NCI-H1694 treated with DMSO at 0.1 percent for 48 hours (cell line): ENCODE results near the gene MYADML2.

Source experiments
- DNase-seq: peaks from one replicate; lab custom pipeline; 2025; lab: John Stamatoyannopoulos, UW

MYADML2 gene

DNA sequence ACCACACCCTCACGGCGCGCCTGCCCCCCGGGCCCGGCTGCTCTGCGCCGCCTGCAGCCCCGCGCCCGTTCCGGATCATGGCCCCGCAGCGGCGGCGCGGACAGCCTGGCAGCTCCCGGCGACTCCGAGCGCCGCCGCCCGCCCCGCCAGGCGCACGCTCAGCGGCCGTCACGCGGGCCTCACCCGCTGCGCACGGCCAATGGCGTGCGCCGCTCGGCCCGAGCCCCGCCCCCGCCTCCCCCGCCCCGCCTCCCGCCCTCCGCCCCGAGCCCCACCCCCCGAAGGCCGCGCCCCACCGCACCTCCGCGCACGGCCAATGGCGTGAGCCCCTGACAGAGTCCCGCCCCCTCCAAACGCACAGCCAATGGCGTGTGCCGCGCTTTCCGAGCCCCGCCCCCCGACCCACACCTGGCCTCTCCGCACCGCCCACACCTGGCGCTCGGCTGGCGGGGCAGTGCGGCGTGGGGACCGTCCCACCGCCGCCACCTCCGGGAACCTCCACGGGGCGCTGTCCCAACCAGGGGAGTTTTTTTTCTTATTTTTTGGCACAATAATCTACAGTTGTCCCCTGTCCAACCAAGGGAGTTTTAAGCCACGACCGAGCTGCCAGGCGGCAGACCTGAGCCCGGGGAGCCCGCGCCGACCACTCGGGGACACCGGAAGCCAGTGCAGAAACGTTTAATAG lies 35.6 kb downstream of the MYADML2 start, which contains the start of gene PCYT2:
PCYT2 (minus strand) TSS at position 123 of the 685 bp plus-strand sequence; CDS start at position 79, 44 bp downstream.
- peak; percentile 62 for DNase-seq

DNA sequence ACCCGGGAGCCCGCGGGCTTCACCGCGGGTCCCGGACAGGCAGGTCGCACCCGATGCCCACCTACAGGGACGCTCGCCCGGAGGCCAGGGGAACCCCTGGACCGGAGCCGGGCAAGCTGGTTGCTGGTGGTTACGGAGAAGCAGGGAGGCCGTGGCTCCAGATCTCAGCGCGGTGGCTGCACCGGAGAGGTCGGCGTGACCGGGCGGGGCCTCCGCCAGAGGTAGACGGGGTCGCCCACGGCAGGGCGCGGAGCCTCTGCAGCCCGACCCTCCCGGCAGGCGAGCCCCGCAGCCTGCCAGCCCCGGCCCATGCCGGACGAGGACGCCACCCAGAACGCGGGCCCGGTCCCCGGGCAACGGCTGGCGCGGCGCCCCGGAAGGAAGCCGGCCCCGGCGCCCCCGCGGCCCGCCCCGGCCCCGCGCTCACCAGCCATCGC lies 36.2 kb downstream of the MYADML2 start:
- DNase-seq, result no peak

DNA sequence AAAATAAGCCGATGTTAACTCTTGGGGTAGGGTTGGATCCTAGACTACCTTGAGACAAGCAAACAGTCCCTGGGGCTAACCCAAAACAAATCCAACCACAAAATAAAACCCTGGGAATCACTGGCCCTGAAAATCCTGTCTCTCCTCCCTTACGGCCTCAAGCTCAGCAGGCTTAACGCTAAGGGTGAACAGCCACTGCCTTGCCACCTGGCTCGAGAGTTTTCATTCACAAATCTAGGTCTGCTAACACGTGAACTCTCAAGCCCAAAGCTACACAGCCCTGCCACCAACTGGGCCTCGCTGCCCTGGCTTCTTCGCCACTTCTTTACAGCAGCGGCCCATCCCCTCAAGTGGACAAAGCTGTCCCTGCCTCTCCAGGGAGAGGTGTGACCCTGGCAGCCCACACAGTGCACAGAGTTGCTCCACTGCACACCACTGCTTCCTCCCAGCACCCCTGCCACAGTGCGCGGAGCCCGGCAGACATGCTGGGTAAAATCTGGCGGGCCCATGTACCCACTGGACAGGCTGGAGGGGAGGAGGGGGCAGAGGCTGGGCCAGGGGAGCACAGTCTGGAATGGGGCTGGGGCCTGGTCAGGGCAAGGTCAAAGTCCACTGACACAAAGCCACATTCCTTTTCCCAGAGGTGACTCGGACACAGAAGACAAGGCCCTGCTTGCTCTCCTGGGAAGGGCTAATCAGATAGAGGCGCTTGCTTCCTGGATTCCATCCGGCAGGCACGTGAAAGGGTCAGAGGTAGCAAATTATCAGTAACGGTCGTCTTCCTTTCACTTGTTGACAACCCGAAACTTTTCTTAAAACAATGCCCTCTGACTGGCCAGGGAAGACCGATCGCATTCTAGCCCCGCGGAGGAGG lies 36.8 kb downstream of the MYADML2 start:
- no peak for DNase-seq

DNA sequence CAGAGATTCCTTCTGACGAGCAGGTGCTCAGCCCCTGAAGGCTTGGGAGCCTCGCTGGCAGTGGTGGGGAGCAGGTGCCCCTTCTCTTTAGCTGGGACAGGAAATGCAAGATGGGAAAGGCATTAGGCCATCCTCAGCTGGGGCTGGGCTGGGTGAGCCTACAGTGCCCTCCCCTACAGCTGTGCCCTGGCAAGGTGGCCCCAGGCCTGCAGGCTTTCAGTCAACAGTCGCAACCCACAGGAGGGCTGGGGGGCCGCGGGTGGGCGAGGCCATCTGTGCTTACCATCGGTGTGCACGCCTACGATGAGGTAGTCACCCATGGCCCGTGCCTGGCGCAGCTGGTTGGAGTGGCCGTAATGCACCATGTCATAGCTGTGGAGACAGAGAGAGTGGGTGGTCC lies 37.8 kb downstream of the MYADML2 start:
- DNase-seq, result no peak

DNA sequence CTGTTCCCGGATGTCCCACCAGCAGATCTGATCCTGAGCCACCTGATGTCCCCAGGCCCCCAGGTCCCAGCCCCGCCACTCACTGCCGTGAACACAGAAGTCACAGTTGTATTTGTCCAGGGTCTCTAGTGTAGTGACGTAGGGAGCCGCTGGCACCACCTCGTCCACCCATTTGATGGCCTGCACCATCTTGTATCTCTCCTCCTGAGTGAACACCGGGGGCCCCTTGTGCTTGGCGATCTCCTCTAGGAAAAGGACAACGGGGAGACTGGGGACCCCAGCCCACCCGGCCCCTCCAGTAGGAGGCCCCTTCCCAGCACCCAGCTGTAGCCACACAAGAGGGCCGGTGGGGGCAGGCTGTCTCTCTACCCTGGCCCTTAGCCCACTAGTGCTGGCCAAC lies 38.2 kb downstream of the MYADML2 start:
- no peak for DNase-seq

DNA sequence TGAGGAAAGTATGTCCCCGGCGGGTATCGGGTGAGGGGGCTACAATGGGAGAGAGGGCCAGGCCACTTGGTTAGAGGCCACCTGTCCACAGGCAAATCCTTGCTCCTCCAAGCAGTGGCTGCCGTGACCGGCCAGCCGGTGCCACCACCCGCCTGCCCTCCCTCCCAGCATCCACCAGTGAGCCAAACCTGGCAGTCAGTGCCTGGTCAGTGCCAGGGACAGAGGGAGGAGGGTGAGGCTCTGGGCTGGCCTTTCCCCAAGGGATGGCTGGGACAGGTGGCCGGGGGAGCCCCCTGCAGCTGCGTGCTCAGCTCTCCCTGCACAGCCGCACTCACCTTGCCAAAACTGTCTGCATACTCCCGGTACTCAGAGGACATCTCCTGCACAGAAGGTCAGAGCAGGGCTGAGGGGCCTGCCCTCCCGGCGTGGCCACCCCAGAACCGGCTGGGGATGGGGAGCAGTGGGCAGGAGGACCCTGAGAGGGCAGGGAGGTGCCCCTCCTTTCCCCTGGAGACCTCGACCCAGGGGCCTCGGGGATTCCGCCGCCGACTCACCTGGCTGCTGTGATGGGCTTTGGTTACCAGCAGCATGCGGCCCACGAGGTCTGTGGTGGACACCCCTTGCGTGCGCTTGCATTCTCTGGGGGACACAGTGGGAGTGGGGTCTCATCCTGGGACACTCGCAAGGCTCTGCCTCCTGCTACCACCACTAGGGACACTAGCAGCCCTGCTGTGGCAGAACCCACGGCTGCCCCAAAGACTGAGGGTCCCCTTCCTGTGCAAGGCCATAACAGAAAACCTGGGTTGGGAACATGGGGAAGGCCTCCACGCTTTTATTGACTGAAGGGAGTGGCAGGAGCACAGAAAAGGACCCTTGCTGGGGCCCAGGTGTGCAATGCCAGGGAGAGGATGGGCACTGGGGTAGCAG lies 39.6 kb downstream of the MYADML2 start:
- no peak for DNase-seq

DNA sequence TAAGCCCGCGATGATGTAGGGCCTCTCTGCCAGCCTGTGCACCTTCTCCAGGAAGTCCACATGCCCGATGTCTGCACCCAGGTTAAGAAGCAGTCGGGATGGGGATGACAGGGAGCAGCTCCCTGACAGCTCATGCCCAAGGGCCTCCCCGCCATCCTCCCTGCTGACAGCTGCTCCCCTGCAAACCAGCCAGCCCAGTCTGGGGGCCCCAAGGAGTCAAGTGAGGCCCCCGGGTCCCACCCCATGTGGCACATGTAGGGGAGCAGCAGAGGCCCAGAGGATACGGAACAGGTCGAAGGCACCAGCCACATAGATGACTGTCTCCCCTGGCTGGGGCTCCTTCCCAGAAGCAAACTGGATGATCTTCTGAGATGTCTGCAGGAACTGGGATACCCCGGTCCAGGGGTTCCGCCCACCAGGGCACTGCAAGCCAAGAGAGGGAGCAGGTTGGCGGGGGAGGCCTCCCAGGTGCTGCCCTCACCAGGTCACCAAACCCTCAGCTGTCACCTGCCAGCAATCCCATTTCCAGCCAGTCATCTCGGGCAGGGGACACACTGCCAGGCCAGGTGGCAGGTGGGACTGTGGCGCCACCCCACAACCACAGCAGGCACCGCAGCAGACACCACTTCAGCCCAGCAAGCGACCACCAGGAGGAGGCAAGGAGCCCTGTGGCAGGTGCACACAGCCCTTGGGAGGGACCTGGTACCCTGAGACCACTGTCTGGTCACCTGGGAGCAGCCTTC lies 40.4 kb downstream of the MYADML2 start:
- no peak for DNase-seq

DNA sequence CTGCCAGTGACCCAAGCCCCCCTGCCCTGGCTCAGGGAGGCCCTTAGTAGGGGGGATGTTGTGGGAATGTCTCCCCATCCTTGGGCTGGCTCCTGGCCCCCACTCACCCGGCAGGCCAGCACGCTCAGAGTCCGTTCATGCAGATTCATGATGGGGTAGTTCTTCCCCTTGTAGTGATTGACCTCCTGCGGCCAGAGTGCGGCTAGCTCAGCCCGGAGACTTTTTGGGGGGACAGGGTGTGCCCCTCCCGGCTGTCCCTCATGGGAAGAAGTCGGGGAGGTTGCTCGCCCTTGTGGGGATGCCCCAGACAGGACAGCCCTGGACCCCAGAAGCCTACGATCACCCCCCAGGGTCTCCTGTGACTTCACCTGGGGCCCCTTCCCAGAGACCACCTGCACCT lies 41.0 kb downstream of the MYADML2 start:
- DNase-seq, result no peak

DNA sequence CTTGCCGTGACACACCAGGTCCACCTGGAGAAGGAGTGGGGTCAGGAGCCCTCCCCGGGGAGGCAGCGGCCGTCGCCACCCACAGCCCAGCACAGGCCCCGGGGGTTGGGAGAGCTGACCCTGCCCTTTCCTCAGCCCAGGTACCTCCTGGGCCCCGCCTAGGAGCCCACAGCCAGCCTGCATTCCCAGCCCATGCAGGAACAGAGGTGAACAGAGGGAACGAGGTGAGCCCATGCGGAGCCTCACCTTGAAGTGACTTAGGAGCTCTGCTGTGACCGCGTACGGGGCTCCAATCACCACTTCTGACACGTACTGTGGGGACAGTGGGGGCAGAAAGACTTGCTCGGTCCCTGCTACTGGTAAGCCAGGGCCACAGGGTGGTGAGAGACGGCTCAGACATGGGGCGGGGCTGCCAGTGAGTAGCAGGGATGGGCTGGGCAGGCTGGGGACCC lies 41.6 kb downstream of the MYADML2 start:
- DNase-seq, result no peak

DNA sequence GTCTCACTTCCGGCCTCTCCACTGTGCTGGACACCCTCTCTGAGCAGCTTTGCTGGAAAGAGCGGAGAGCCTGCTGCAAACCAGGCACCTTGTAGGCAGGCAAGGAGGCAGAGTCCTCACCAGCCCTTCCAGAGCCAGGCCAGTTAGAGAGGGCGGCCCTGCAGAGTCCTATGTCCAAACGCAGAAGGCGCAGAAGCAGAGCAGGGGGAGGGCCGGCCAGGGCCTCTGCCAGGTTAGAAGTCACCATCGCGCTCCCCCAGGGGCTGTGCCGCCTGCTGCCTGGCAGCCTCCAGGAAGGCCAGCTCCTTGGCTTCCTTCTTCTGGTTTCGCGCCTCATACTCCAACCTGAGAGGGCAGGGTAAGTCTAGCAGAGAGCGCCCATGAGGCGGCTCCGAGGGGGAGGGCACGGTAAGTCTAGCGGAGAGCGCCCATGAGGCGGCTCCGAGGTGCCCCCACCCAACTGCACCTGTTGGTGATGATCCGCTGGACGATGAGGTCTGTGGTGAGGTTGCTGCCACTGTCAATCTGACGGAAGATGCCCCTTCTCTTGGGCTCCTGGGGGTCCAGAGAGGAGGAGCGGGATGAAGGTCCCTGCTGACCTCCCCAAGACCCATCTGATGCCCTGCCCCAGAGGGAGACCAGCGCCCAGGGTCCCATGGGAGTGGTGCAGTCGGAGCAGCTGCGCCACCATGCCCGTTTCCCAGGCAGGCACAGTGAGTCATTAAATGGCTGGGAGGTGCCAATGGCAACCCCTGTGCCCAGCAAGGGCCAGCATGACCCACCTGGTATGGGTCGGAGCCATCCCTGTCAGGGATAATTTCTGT lies 42.2 kb downstream of the MYADML2 start:
- no peak for DNase-seq

DNA sequence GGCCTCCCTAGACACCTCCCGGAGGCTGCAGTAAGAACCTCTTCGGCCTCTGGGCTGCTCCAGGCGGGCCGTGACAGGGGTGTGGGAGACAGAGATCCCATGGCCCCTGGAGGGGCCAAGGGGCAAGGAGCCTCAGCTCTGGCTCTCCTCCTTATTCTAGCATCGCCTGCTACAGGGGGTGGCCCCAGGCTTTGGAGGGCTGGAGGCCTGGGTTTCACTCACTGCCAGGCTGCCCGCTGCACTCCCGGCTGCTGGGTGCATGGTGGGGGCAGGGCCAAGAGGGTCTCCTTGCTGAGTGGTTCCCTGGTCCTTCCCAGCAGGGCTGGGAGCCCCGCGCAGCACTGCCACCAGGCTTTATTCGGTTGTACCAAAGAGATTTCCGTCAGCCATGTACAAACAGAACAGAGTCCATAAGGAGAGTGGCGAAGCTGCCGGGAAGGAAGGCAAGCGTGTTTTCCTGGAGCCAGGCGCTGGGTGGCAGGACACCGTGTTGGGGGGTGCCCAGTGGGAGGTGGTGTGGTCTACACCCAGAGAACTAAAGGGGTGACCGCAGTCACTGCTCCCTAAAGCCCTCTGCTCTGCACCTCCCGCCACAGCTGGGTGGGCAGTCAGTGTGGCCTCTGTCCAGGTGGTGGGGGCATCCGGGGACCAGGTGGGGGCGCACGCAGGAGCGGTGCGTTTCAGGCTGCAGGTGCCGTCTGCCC lies 43.0 kb downstream of the MYADML2 start:
- no peak for DNase-seq

DNA sequence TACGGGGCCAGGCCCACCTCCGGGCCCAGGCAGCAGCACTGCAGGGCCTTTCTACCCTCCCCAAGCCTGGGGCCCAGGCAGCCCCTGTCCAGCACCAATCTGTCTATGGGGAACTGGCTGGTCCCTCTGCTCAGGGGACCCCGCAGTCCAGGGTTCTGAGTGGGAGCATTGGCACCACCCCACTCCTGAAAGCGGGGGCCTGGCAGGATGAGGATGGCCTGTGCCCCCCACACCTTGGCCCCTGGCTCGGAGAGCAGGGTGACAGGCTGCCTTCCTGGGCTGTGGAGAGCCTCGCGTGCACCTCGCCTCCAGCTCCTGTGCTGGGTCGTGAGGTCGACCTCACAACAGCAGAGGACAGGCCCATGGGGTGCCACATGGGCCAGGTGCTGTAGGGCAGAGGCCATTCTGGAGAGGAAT lies 43.6 kb downstream of the MYADML2 start:
- no peak for DNase-seq

DNA sequence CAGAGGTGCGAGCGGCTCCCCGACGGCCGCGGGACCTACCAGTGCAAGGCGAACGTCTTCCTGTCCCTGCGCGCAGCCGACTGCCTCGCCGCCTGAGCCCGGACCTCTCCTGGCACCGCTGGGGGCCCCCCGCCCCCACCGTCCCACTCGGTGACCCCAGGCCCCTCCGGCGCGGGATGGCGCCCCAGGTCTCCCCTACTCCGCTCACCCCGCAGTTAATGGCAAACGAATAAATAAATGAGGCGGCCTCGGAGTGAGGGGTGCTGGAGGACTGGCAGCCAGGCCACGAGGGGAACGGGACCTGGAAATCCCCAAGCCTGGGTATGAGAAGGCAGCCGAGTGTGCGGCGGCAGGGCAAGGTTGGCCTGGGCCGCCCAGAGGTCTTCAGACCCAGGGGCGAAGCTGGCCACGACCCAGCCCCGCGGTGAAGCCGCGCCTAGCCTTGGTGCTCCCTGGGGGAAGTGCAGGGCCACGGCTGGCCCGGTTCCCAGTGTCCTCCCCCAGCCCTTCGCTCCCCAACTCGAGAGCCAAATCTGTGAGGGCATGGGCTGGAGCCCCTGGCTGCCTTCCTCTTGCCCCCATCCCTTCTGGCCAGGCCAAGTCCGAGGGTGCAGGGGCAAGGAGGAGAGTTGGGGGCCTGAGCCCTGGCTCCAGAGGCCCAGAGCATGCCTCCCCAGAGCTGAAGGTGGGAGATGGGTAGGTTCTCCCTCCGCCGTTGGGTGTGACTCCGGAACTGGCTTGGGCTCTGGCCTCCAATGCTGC lies 44.2 kb downstream of the MYADML2 start:
- no peak for DNase-seq

DNA sequence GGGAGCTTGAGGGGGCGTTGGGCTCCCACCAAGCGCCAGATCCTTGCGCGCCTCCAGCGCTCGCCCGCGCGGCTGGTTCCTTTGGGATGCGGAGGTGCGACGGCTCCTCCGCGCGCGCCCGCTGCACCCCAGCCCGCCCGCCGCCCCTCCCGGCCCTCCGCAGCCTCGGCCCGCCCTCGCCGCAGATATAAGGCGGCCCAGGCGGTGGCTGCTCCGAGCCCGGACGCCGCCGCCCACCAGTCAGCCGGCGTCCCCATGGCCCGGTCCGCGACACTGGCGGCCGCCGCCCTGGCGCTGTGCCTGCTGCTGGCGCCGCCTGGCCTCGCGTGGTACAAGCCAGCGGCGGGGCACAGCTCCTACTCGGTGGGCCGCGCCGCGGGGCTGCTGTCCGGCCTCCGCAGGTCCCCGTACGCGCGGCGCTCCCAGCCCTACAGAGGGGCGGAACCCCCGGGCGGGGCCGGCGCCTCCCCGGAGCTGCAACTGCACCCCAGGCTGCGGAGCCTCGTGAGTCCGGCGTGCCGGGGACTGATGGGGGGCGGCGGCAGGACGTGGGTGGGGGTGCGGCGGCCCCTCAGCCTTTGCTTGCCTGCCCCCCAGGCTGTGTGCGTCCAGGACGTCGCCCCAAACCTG lies 44.9 kb downstream of the MYADML2 start, which contains the start of gene NPB:
NPB (plus strand) TSS at position 216 of the 630 bp plus-strand sequence; CDS start at position 256, 40 bp downstream.
- DNase-seq, result no peak

DNA sequence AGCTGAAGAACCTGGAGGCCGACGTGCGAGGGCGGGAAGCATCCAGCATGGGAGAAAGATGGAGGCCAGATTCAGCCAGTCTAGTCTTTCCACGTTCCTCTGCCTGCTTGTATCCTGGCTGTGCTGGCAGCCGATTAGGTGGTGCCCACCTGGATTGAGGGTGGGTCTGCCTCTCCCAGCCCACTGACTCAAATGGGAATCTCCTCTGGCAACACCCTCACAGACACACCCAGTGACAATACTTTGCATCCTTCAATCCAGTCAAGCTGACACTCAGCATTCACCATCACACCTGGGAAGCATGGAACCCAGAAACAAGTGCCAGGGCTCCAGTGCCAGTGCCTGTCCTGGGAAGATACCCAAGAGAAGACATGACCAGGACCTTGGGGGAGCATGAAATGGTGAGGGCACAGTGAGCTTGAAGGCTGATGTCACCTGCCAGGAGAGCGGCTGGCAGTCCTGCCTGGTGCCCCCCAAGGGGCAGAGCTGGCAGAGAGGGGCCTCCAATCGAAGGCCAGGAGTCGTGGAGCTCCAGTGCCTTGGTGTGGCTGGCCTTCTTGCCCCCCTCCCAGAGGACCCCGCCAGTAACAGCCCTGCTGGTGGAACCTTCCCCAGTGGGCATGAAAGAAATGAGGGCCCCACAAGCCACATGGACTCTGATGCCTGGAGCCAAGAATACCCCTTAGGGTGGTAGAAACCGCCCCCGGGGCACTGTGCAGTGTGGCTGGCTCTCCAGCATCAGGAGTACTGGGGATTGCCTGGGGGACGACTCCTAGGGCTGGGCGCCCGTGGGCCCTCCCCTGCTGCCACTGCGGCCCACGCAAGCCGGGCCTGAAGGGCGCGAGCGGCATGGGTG lies 45.6 kb downstream of the MYADML2 start:
- no peak for DNase-seq

DNA sequence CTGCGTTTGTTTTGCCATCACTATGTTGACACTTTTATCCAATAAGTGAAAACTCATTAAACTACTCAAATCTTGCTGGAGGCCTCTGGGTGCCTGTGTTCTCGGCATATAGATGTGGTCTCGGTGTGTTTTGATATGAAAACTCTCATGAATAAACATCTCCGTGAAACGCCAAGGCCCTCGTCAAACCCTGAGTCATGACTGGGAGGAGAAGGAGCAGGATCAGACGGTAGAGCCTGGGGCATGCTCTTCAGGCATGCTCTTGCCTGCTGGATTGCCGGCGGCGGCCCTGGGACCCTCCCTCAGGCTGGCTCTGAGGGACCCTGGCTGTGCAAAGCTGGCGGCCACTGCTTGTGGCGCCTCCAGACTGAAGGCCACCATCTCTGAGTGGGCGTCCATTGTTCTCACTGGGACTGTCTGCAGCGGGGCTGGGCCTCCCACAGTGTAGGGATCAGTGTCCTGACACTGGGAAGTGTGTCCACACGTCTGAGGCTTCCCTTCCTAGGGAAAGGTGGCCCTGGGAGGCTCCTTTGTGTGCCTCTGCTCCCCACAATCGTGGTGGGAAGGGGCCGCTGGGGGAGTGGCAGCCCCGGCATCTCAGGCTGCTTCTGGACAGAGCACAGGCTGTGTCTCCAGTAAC lies 46.7 kb downstream of the MYADML2 start:
- DNase-seq, result no peak
